Measurements from ENCODE around the gene AGTRAP. TPM values are rescaled to one million over a fixed set of nuclear protein-coding genes. Genes with fewer than 3 reads are reported as not detected.

The AGTRAP gene
- polyA plus RNA-seq, 3 donors, result 420 to 938 (median 842) TPM

DNA sequence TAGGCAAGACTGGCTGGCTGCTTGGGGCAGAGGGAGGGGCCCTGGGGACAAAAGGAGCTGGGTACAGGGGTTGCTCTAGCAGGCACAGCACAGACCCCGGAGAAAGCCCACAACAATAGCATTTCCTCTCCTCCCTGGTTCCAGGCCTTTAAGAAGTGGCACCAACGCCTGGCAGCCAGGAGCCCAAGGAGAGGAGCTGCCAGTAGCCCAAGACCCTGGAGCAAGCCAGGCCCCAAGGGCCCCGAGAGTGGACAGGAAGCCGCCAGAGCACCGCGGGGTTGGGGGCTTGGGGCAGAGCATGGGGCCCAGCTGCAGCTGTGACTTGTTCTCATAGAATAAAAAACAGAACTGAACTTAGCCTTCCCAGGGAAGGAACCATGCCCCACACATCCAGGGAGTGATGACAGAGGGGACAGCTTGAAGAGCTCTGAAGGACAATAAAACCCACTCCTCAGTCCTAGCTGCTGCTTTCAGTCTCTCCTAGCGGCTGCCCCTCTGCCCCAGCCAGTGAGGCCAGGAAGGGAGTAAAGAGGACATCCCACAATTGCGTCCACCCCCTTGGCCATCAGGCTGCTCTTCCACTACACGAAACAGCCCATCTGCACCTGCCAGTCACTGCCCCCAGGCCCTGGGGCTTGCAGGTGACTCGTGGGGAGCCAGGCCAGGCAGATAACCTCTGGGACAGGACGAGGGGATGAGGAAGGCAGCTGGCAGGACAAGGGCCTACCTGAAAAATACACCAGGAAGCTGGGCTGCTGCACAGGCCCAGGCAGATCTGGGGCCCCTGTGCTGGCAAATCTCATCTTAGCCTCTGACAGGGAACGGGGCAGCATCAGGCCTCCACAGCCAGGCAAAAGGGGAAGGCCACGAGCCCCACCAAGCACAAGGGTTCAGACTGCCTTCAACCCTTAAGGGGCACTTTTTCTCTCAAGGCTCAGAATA lies 53.5 kb downstream of the AGTRAP start:
- no peak overlapping the region for H3K4me3 ChIP-seq (replicated peaks in 1 of 3; ENCODE audit: low read depth in 2 of 3, low read length in 3 of 3)
- Mint-ChIP-seq H3K27ac (peak overlapping the region; percentile 95 to 100 (median 99)), H3K9me3 (no peaks in the 10 kb centered on the region), H3K4me3 (no peak overlapping the region), H3K36me3 (peaks cover 41 to 57% of the 10 kb centered on the region in 2 donors), H3K4me1 (peaks cover 54% of the 10 kb centered on the region), H3K27me3 (ENCODE audit: low read depth in 3 of 3) (peaks cover 2 to 10% (median 2%) of the 10 kb centered on the region in 3 donors)
- H3K36me3 ChIP-seq (replicated peaks in 1 of 2; ENCODE audit: control insufficient read depth in 1 of 2, insufficient read depth in 2 of 2, low read length in 2 of 2), result peaks cover 30 to 48% of the 10 kb centered on the region in 2 donors
- no peak for DNase-seq
- H3K27me3 ChIP-seq (ENCODE audit: control insufficient read depth in 2 of 2, insufficient read depth in 2 of 2, low read length in 2 of 2), result no peaks in the 10 kb centered on the region
- peaks cover 43 to 55% of the 10 kb centered on the region in 2 donors for H3K4me1 ChIP-seq (ENCODE audit: control insufficient read depth in 1 of 2, insufficient read depth in 2 of 2, low read length in 2 of 2)
- no peaks in the 10 kb centered on the region for H4K20me1 ChIP-seq (ENCODE audit: insufficient read depth, low read length)
- no peaks in the 10 kb centered on the region for H3K79me2 ChIP-seq (ENCODE audit: insufficient read depth, low read length)
- H3K9ac ChIP-seq (ENCODE audit: insufficient read depth, low read length, poor library complexity, severe bottlenecking), result peak overlapping the region; percentile 66
- intact Hi-C loops (cut with micrococcal nuclease), result loop anchor here (2.0 to 10.0 kb wide), 3 partner anchors 19 to 55 kb away; partner anchors contain the start of gene AGTRAP (in 1 of the 2)
- peak overlapping the region; percentile 94 to 97 for H3K27ac ChIP-seq (ENCODE audit: low read depth in 1 of 2, low read length in 2 of 2)
- no peak overlapping the region for H3K4me2 ChIP-seq (replicated peaks; ENCODE audit: extremely low read depth, low read length, poor library complexity, severe bottlenecking)
- TF ChIP-seq, protein P1, sequence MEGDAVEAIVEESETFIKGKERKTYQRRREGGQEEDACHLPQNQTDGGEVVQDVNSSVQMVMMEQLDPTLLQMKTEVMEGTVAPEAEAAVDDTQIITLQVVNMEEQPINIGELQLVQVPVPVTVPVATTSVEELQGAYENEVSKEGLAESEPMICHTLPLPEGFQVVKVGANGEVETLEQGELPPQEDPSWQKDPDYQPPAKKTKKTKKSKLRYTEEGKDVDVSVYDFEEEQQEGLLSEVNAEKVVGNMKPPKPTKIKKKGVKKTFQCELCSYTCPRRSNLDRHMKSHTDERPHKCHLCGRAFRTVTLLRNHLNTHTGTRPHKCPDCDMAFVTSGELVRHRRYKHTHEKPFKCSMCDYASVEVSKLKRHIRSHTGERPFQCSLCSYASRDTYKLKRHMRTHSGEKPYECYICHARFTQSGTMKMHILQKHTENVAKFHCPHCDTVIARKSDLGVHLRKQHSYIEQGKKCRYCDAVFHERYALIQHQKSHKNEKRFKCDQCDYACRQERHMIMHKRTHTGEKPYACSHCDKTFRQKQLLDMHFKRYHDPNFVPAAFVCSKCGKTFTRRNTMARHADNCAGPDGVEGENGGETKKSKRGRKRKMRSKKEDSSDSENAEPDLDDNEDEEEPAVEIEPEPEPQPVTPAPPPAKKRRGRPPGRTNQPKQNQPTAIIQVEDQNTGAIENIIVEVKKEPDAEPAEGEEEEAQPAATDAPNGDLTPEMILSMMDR (IDR thresholded peaks at IDR 0.05), result no peak
- 92% methylated on average over 8 of the region's 13 CpGs for WGBS (ENCODE audit: insufficient coverage)
- no peaks in the 10 kb centered on the region for H3K9me3 ChIP-seq (replicated peaks in 1 of 2; ENCODE audit: control insufficient read depth in 1 of 2, insufficient read depth in 1 of 2, low read length in 2 of 2)
- H2AFZ ChIP-seq (ENCODE audit: insufficient read depth, low read depth, low read length, poor library complexity, severe bottlenecking), result no peak overlapping the region

DNA sequence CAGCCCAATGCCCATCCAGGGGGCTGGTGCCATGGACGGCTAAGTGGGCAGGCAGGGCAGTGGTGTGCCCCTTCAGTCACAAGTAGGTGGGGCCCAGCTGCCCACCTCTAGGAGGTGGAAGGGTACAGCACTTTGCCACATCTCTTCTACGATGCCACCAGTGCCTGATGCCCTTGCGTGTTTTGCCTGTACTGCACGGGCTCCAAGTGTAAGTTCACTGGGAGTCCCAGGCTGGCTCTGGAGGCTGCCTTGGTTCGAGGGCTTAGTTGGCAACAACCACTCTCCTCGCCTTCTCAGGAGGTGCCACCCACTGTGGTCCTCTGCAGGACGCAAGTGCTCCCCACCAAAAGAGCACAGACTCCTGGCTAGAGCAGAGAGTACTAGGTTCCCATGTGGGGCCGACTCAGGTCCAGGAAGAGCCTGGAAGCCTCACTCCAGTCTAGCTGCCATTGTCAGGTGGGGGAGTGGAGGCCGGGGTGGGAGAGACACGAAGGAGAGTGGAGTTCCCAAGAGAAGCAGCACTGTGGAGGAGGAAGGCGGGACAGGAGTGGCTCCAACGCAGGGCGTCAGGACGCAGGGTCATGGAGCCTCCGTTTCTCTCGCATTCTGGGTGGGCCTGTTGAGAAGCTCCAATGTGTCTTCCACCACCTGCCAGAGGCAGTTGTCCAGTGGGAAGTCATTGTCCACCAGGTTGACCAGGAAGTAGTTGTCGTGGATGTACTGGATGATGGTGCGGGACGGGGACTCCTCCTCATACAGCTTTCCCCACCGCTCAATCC lies 54.4 kb downstream of the AGTRAP start:
- H3K4me1 ChIP-seq (ENCODE audit: control insufficient read depth in 1 of 2, insufficient read depth in 2 of 2, low read length in 2 of 2), result peaks cover 34 to 46% of the 10 kb centered on the region in 2 donors
- Mint-ChIP-seq H3K9me3 (no peaks in the 10 kb centered on the region), H3K4me3 (peak overlapping the region; percentile 62 to 64), H3K36me3 (peaks cover 50 to 66% of the 10 kb centered on the region in 2 donors), H3K27ac (peak overlapping the region; percentile 95 to 100 (median 99)), H3K4me1 (peaks cover 49% of the 10 kb centered on the region), H3K27me3 (ENCODE audit: low read depth in 3 of 3) (peaks cover 0 to 8% (median 2%) of the 10 kb centered on the region in 3 donors)
- peak overlapping the region in 1 of 3 experiments; percentile 31 for H3K4me3 ChIP-seq (replicated peaks in 1 of 3; ENCODE audit: low read depth in 2 of 3, low read length in 3 of 3)
- peaks cover 39 to 57% of the 10 kb centered on the region in 2 donors for H3K36me3 ChIP-seq (replicated peaks in 1 of 2; ENCODE audit: control insufficient read depth in 1 of 2, insufficient read depth in 2 of 2, low read length in 2 of 2)
- no peaks in the 10 kb centered on the region for H3K9me3 ChIP-seq (replicated peaks in 1 of 2; ENCODE audit: control insufficient read depth in 1 of 2, insufficient read depth in 1 of 2, low read length in 2 of 2)
- H3K79me2 ChIP-seq (ENCODE audit: insufficient read depth, low read length), result no peaks in the 10 kb centered on the region
- peak overlapping the region; percentile 26 for H3K4me2 ChIP-seq (replicated peaks; ENCODE audit: extremely low read depth, low read length, poor library complexity, severe bottlenecking)
- peak overlapping the region; percentile 66 for H3K9ac ChIP-seq (ENCODE audit: insufficient read depth, low read length, poor library complexity, severe bottlenecking)
- H2AFZ ChIP-seq (ENCODE audit: insufficient read depth, low read depth, low read length, poor library complexity, severe bottlenecking), result no peak overlapping the region
- TF ChIP-seq, protein P1 (IDR thresholded peaks at IDR 0.05), result no peak
- intact Hi-C loops (cut with micrococcal nuclease), result loop anchor here in 1 of 2 donors (2.0 to 10.0 kb wide), 2 partner anchors 19 to 55 kb away; partner anchors contain the start of gene AGTRAP
- H3K27ac ChIP-seq (ENCODE audit: low read depth in 1 of 2, low read length in 2 of 2), result peak overlapping the region; percentile 94 to 97
- no peaks in the 10 kb centered on the region for H4K20me1 ChIP-seq (ENCODE audit: insufficient read depth, low read length)
- no peak for DNase-seq
- 94% methylated on average over 13 of the region's 20 CpGs for WGBS (ENCODE audit: insufficient coverage)
- H3K27me3 ChIP-seq (ENCODE audit: control insufficient read depth in 2 of 2, insufficient read depth in 2 of 2, low read length in 2 of 2), result no peaks in the 10 kb centered on the region

Measured in CD14-positive monocyte (primary cell).